Measurements from ENCODE around the gene IDE.

GRCh38 chr10:92573091-92573797, 649 bp downstream of the IDE start:
- TF ChIP-seq CTCF (IDR thresholded peaks at IDR 0.05) (peak in 3 of 6 experiments; percentile 17 to 43 (median 26)), POLR2AphosphoS5 (IDR thresholded peaks at IDR 0.05) (no peak)

Data from upper lobe of left lung (tissue), 4 donors.